C1 segment of cervical spinal cord (tissue), 14 donors: ENCODE results near the gene C6orf47.

Experiments
- DNase-seq, 14 donors: peaks; one replicate each; lab custom pipeline; 2025; lab: John Stamatoyannopoulos, UW

The C6orf47 gene

GRCh38 chr6:31687860-31688693 is 27.5 kb upstream of the C6orf47 start:
- no peak for DNase-seq

- DNase-seq = no peak
Measured at GRCh38 chr6:31687321-31687720, 26.7 kb upstream of the C6orf47 start.

GRCh38 chr6:31686483-31686882 is 25.9 kb upstream of the C6orf47 start:
- DNase-seq = no peak

- DNase-seq = no peak
Measured at GRCh38 chr6:31683591-31683990, 23.0 kb upstream of the C6orf47 start.

- peak in 7 of 14 donors; percentile 13 to 59 (median 33) for DNase-seq
Measured at GRCh38 chr6:31681135-31681671, 20.6 kb upstream of the C6orf47 start.

GRCh38 chr6:31680226-31681134 is 19.9 kb upstream of the C6orf47 start, which contains the start of gene LY6G5C:
TSS of gene LY6G5C (minus strand) at chr6:31681067. CDS start at chr6:31680373, 694 bp downstream.
- peak; percentile 6 to 77 (median 58) for DNase-seq

GRCh38 chr6:31677955-31678354 is 17.4 kb upstream of the C6orf47 start:
- no peak for DNase-seq

GRCh38 chr6:31676904-31677303 is 16.3 kb upstream of the C6orf47 start:
- DNase-seq = no peak

- no peak for DNase-seq
Measured at GRCh38 chr6:31676322-31676903, 15.8 kb upstream of the C6orf47 start.

- no peak for DNase-seq
Measured at GRCh38 chr6:31669676-31670075, 9.1 kb upstream of the C6orf47 start, which contains the start of gene LY6G5B. TSS of gene LY6G5B (plus strand) at chr6:31669976. CDS start at chr6:31670951, 975 bp downstream.

- no peak for DNase-seq
Measured at GRCh38 chr6:31666337-31666965, 5.9 kb upstream of the C6orf47 start.

- peak; percentile 92 to 99 (median 98) for DNase-seq
Measured at GRCh38 chr6:31665501-31666336, 5.1 kb upstream of the C6orf47 start, which contains the start of gene CSNK2B. TSS of gene CSNK2B (plus strand) at chr6:31666080. CDS start at chr6:31666832, 752 bp downstream.

- peak; percentile 4 to 92 (median 82) for DNase-seq
Measured at GRCh38 chr6:31664790-31665500, 4.4 kb upstream of the C6orf47 start, which contains the start of gene GPANK1. TSS of gene GPANK1 (minus strand) at chr6:31664997. CDS start at chr6:31664478, 519 bp downstream.

- DNase-seq = peak in 2 of 14 donors; percentile 18 to 24
Measured at GRCh38 chr6:31663961-31664789, 3.6 kb upstream of the C6orf47 start.

- no peak for DNase-seq
Measured at GRCh38 chr6:31663126-31663960, 2.8 kb upstream of the C6orf47 start.

GRCh38 chr6:31662124-31662723 is 1.6 kb upstream of the C6orf47 start:
- no peak for DNase-seq
